ENCODE measurements around the gene IQCF6.
A peak's percentile ranks its signal among the peaks of the same experiment; 100 is the strongest.

DNA sequence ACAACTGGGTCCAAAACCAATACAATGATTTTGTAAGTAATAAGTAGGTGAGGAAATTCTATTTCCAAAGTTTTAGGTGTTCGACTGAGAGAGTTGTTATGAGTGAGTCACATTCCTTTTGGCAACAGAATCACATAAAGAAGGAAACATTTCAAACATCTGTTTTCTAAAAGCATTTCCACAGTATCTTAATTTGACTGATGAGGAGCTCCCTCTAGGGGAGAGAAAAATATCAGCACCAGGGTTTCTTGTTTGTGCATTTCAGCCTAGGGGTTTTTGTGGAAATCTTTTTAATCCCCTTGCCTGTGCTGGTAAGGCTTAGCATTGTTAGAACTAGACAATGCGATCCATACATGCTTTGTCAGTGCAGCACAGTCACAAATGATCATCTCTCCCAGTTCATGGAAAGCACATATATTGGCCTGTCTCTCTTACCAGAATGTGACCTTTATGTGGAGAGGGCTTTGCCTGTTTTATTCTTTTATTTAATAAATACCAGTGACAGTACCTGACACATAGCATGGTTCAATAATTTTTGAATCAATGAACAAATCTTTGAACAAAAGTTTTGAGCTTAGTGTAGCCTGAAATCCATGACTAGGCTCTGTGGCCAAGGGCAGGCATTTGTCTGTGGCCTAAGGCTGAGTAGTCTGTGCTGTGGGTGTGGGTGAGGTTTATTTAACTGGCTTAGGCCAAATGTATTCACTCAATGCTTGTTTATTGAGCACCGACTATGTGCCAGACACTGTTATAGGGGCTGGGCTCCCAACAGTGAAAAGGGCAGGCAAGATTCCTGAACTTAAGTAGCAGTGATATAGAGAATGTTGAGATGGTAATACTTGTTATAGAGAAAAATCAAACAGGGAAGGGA lies 21.1 kb upstream of the IQCF6 start:
- TF ChIP-seq JUND (IDR thresholded peaks at IDR 0.05) (no peak), EP300 (IDR thresholded peaks at IDR 0.05; ENCODE audit: borderline replicate concordance in 1 of 2, low read depth in 1 of 2, low read length in 1 of 2) (no peak), FOXM1 (IDR thresholded peaks at IDR 0.05; ENCODE audit: low read depth) (no peak), POLR2AphosphoS5 (IDR thresholded peaks at IDR 0.05; ENCODE audit: low read depth, low read length) (no peak), CHD2 (IDR thresholded peaks at IDR 0.05; ENCODE audit: low read length, partially characterized antibody) (no peak), NRF1 (IDR thresholded peaks at IDR 0.05; ENCODE audit: low read depth, low read length) (no peak), SIN3A (IDR thresholded peaks at IDR 0.05; ENCODE audit: borderline replicate concordance, low read depth, low read length) (no peak), YY1 (IDR thresholded peaks at IDR 0.05; ENCODE audit: low read depth) (no peak)
- TF ChIP-seq, protein P1, sequence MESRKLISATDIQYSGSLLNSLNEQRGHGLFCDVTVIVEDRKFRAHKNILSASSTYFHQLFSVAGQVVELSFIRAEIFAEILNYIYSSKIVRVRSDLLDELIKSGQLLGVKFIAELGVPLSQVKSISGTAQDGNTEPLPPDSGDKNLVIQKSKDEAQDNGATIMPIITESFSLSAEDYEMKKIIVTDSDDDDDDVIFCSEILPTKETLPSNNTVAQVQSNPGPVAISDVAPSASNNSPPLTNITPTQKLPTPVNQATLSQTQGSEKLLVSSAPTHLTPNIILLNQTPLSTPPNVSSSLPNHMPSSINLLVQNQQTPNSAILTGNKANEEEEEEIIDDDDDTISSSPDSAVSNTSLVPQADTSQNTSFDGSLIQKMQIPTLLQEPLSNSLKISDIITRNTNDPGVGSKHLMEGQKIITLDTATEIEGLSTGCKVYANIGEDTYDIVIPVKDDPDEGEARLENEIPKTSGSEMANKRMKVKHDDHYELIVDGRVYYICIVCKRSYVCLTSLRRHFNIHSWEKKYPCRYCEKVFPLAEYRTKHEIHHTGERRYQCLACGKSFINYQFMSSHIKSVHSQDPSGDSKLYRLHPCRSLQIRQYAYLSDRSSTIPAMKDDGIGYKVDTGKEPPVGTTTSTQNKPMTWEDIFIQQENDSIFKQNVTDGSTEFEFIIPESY (IDR thresholded peaks at IDR 0.05; ENCODE audit: borderline replicate concordance, low read depth) = no peak
- TF ChIP-seq, protein P2, sequence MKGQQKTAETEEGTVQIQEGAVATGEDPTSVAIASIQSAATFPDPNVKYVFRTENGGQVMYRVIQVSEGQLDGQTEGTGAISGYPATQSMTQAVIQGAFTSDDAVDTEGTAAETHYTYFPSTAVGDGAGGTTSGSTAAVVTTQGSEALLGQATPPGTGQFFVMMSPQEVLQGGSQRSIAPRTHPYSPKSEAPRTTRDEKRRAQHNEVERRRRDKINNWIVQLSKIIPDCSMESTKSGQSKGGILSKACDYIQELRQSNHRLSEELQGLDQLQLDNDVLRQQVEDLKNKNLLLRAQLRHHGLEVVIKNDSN (IDR thresholded peaks at IDR 0.05; ENCODE audit: borderline replicate concordance, low read depth) = no peak
- TF ChIP-seq, protein P3, sequence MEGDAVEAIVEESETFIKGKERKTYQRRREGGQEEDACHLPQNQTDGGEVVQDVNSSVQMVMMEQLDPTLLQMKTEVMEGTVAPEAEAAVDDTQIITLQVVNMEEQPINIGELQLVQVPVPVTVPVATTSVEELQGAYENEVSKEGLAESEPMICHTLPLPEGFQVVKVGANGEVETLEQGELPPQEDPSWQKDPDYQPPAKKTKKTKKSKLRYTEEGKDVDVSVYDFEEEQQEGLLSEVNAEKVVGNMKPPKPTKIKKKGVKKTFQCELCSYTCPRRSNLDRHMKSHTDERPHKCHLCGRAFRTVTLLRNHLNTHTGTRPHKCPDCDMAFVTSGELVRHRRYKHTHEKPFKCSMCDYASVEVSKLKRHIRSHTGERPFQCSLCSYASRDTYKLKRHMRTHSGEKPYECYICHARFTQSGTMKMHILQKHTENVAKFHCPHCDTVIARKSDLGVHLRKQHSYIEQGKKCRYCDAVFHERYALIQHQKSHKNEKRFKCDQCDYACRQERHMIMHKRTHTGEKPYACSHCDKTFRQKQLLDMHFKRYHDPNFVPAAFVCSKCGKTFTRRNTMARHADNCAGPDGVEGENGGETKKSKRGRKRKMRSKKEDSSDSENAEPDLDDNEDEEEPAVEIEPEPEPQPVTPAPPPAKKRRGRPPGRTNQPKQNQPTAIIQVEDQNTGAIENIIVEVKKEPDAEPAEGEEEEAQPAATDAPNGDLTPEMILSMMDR (IDR thresholded peaks at IDR 0.05) = peak; percentile 88
- TF ChIP-seq, protein P4, sequence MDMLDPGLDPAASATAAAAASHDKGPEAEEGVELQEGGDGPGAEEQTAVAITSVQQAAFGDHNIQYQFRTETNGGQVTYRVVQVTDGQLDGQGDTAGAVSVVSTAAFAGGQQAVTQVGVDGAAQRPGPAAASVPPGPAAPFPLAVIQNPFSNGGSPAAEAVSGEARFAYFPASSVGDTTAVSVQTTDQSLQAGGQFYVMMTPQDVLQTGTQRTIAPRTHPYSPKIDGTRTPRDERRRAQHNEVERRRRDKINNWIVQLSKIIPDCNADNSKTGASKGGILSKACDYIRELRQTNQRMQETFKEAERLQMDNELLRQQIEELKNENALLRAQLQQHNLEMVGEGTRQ (IDR thresholded peaks at IDR 0.05; ENCODE audit: borderline replicate concordance, low read depth, low read length) = no peak
- TF ChIP-seq, protein P5, sequence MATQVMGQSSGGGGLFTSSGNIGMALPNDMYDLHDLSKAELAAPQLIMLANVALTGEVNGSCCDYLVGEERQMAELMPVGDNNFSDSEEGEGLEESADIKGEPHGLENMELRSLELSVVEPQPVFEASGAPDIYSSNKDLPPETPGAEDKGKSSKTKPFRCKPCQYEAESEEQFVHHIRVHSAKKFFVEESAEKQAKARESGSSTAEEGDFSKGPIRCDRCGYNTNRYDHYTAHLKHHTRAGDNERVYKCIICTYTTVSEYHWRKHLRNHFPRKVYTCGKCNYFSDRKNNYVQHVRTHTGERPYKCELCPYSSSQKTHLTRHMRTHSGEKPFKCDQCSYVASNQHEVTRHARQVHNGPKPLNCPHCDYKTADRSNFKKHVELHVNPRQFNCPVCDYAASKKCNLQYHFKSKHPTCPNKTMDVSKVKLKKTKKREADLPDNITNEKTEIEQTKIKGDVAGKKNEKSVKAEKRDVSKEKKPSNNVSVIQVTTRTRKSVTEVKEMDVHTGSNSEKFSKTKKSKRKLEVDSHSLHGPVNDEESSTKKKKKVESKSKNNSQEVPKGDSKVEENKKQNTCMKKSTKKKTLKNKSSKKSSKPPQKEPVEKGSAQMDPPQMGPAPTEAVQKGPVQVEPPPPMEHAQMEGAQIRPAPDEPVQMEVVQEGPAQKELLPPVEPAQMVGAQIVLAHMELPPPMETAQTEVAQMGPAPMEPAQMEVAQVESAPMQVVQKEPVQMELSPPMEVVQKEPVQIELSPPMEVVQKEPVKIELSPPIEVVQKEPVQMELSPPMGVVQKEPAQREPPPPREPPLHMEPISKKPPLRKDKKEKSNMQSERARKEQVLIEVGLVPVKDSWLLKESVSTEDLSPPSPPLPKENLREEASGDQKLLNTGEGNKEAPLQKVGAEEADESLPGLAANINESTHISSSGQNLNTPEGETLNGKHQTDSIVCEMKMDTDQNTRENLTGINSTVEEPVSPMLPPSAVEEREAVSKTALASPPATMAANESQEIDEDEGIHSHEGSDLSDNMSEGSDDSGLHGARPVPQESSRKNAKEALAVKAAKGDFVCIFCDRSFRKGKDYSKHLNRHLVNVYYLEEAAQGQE (IDR thresholded peaks at IDR 0.05; ENCODE audit: low read depth, low read length) = no peak
